OCI-LY1 (cell line): ENCODE data around the gene MARK1.

ENCODE experiments used
- EZH2 ChIP-seq: fragments of 200-600 bp; sonication (generic), shearing (Covaris generic); IDR thresholded peaks from 2 replicates; pipeline ENCODE4 v1.8.0; 2017; ENCODE audit warnings: borderline replicate concordance, mixed run types, mild to moderate bottlenecking, antibody characterized with exemption, low read length, moderate library complexity, mixed read lengths
- TF ChIP-seq, protein P1 (sequence below): fragments of 200-600 bp; sonication (generic), shearing (Covaris generic); IDR thresholded peaks from 2 replicates; pipeline ENCODE4 v1.5.1; 2017; ENCODE audit warnings: mild to moderate bottlenecking, antibody characterized with exemption, low read length, moderate library complexity, mixed read lengths

DNA sequence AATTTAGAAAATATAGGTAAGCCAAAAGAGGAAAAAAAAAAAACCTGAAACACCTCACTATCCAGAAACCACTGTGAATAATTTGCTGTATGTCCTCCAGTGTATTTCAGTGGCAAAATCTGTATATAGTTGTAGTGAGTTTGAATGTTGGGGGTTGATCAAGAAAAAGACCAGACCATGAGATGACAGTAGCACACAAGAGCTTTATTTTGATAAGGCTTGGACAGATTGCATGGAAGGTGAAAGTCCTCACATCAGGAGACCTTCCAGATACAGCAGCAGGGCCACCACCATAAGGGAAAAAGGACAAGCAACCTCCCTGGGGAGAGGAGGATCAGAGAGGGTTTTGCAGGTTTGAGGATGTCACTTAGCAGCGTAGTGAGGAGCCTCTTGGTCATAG is 146.0 kb downstream of the MARK1 start:
- TF ChIP-seq, protein P1, sequence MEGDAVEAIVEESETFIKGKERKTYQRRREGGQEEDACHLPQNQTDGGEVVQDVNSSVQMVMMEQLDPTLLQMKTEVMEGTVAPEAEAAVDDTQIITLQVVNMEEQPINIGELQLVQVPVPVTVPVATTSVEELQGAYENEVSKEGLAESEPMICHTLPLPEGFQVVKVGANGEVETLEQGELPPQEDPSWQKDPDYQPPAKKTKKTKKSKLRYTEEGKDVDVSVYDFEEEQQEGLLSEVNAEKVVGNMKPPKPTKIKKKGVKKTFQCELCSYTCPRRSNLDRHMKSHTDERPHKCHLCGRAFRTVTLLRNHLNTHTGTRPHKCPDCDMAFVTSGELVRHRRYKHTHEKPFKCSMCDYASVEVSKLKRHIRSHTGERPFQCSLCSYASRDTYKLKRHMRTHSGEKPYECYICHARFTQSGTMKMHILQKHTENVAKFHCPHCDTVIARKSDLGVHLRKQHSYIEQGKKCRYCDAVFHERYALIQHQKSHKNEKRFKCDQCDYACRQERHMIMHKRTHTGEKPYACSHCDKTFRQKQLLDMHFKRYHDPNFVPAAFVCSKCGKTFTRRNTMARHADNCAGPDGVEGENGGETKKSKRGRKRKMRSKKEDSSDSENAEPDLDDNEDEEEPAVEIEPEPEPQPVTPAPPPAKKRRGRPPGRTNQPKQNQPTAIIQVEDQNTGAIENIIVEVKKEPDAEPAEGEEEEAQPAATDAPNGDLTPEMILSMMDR: no peak
- no peak for TF ChIP-seq EZH2
